HuH-7 (cell line): Measurements from ENCODE around the gene BRI3BP.
"Not testable (repeated sequence)": the region's sequence is repeated elsewhere in the genome, so short reads cannot be mapped to it uniquely, and the experiment has no call there.

Source experiments
- DNase-seq: peaks from one replicate; pipeline ENCODE4 v3.0.0; 2011; ENCODE audit warnings: low spot score

Gene BRI3BP

GRCh38 chr12:125024949-125025563 lies 31.6 kb downstream of the BRI3BP start:
- no peak for DNase-seq

- no peak for DNase-seq
Observed at GRCh38 chr12:125025606-125026235, 32.3 kb downstream of the BRI3BP start.

- no peak for DNase-seq
Observed at GRCh38 chr12:125028106-125028505, 34.7 kb downstream of the BRI3BP start.

GRCh38 chr12:125029761-125030358 lies 36.4 kb downstream of the BRI3BP start:
- DNase-seq = no peak

GRCh38 chr12:125031471-125031870 lies 38.0 kb downstream of the BRI3BP start:
- DNase-seq = not testable (repeated sequence)

GRCh38 chr12:125032466-125033152 lies 39.2 kb downstream of the BRI3BP start:
- DNase-seq = no peak

- no peak for DNase-seq
Observed at GRCh38 chr12:125033288-125033687, 39.8 kb downstream of the BRI3BP start.

- DNase-seq = no peak
Observed at GRCh38 chr12:125038976-125039625, 45.7 kb downstream of the BRI3BP start.

- DNase-seq = no peak
Observed at GRCh38 chr12:125049093-125049458, 55.6 kb downstream of the BRI3BP start.

GRCh38 chr12:125050446-125050845 lies 57.0 kb downstream of the BRI3BP start:
- no peak for DNase-seq

- no peak for DNase-seq
Observed at GRCh38 chr12:125050868-125051267, 57.4 kb downstream of the BRI3BP start.

GRCh38 chr12:125053821-125054220 lies 60.4 kb downstream of the BRI3BP start:
- DNase-seq = no peak

- DNase-seq = no peak
Observed at GRCh38 chr12:125055591-125055990, 62.1 kb downstream of the BRI3BP start.

- DNase-seq = no peak
Observed at GRCh38 chr12:125056306-125056705, 62.9 kb downstream of the BRI3BP start.

GRCh38 chr12:125057708-125058107 lies 64.3 kb downstream of the BRI3BP start:
- no peak for DNase-seq

- DNase-seq = no peak
Observed at GRCh38 chr12:125061229-125061628, 67.8 kb downstream of the BRI3BP start.

- not testable (repeated sequence) for DNase-seq
Observed at GRCh38 chr12:125063522-125063921, 70.1 kb downstream of the BRI3BP start.

GRCh38 chr12:125064492-125064891 lies 71.0 kb downstream of the BRI3BP start:
- no peak for DNase-seq

GRCh38 chr12:125065021-125065918 lies 71.8 kb downstream of the BRI3BP start, which contains the start of gene AACS:
AACS (plus strand) TSS chr12:125065435; CDS start chr12:125065585, 150 bp downstream.
- peak; percentile 77 for DNase-seq

GRCh38 chr12:125065919-125066570 lies 72.6 kb downstream of the BRI3BP start:
- DNase-seq = peak; percentile 19

- DNase-seq = no peak
Observed at GRCh38 chr12:125068391-125068790, 74.9 kb downstream of the BRI3BP start.
